ENCODE results near the gene NOL4L.

DNA sequence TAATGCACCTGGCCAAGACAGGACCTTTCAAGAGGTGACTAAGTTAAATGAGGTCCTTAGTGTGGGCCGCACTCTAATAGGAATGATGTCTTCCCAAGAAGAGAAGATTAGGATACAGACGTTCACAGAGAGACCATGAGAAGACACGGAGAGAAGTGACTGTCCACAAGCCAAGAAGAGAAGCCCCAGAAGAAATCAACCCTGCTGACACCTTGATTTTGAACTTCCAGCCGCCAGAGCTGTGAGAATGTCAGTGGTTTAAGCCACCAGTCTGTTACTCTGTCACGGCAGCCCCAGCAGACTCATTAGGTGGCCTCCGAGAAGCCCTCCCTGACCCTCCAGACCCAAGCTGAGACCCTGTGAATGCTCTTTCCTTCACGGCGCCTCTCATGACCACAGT, 29.5 kb downstream of the NOL4L start:
- TF ChIP-seq, protein P1, sequence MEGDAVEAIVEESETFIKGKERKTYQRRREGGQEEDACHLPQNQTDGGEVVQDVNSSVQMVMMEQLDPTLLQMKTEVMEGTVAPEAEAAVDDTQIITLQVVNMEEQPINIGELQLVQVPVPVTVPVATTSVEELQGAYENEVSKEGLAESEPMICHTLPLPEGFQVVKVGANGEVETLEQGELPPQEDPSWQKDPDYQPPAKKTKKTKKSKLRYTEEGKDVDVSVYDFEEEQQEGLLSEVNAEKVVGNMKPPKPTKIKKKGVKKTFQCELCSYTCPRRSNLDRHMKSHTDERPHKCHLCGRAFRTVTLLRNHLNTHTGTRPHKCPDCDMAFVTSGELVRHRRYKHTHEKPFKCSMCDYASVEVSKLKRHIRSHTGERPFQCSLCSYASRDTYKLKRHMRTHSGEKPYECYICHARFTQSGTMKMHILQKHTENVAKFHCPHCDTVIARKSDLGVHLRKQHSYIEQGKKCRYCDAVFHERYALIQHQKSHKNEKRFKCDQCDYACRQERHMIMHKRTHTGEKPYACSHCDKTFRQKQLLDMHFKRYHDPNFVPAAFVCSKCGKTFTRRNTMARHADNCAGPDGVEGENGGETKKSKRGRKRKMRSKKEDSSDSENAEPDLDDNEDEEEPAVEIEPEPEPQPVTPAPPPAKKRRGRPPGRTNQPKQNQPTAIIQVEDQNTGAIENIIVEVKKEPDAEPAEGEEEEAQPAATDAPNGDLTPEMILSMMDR (IDR thresholded peaks at IDR 0.05; ENCODE audit: poor library complexity): no peak
- TF ChIP-seq EZH2 (IDR thresholded peaks at IDR 0.05; ENCODE audit: borderline replicate concordance): no peak
- TF ChIP-seq EZH2phosphoT487 (IDR thresholded peaks at IDR 0.05; ENCODE audit: low read depth, severe bottlenecking, unreplicated experiment): no peak
